GM18909 (cell line): Measurements from ENCODE around the gene IBTK.
"Not testable (repeated sequence)": the region's sequence is repeated elsewhere in the genome, so short reads cannot be mapped to it uniquely, and the experiment has no call there.

Source experiments
- ATAC-seq: cut with Tn5 transposase; IDR thresholded peaks from one replicate; pipeline ENCODE4 v1.9.1; 2021; ENCODE audit warnings: mild to moderate bottlenecking; ENCODE audit not compliant: unreplicated experiment, poor library complexity

Gene IBTK

DNA sequence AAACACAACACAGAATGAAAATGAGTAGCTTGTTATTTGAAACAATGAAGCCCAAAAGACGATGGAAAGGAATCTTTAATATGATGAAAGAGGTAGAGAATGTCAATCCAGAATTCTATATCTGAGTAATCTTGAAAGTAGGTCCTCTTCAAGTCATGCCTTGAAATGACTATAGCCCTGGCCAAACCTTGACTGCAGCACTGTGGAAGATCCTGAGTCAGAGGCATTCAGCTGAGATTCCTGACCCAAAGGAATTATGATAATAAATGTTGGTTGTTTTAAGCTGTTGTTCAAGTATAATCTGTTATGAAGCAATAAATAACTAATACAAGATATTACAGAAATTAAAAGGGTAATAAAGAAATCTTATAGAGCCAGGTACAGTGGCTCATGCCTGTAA is 64.8 kb downstream of the IBTK start:
- no peak for ATAC-seq

DNA sequence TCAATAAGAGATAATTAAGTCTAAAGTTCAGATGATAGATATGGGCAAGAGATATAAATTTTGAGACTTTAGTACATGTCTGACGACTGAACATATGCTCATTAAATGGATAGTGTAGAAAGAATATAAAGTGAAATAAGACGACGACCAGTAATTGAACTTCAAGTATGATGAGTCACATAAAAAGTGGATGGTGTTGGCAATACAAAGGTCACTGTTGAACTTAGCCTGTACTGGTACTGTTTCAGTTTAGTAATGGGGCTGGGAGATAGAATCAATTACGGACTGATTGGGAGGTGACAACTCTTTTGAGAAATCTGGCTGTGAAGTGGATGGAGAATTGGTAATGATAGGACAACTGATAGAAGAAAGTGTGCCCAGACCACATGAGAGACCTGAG is 68.1 kb downstream of the IBTK start:
- ATAC-seq = no peak

DNA sequence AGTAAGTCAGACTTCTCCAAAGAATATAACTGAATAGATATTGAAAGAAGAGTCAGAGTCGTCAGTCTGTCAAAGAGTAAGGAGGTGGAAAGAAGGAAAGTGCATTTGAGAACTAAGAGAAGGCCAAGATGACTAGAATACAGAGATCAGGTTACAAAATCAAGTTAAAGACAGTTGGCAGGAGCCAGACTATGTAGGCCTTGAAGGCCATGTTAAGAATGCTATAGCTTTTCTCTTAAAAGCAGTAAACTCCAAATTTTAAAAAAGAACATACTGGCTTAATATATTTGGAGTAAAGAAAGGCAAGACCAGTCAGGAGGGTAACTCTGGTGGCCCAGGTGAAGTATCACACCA is 68.8 kb downstream of the IBTK start:
- no peak for ATAC-seq

DNA sequence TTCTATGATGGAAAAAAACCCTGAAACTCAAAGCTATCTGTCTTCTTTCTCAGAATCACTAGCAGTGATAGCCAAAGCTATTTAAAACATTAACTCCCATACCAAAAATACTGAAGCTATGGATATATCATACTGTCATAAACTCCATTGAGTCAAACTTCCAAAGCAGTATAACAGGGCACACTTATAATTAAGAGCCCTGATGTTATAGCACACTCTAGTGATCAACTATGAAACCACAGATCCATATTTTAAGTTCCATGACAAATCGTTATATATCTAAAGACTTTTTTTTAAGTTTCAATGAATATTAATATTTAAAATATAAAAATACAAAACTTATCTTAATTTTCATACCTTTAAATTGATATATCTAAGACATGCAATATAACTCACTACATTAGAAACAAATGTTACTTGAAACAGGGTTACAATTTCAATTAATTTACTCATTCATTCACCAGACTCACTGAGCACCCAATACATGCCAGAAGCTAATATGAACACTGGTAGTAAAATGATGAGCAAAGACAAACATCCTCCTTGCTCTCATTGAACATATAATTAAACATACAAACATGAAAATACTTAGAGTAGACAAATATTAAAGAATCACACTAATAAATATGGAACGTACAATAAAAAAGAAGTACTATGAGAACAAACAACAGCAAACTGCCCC is 69.3 kb downstream of the IBTK start:
- ATAC-seq = no peak

DNA sequence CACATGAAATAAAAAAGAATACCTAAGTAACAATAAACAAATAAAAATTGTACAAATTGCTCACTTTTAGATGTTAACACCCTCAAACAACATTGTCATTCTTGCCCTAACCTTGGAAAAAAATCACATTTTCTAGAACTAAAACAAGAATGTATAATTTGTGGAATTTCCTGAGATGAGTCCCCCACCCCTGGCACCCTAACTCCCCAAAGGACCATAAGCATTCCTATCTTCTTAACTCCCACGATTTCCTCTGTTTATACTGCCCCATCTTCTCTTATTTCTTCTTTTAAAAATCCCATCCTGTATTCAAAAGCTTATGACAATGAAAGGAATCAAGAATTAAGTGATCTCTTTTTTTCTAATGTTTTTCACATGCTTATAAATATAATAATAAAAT is 70.9 kb downstream of the IBTK start:
- ATAC-seq = no peak

DNA sequence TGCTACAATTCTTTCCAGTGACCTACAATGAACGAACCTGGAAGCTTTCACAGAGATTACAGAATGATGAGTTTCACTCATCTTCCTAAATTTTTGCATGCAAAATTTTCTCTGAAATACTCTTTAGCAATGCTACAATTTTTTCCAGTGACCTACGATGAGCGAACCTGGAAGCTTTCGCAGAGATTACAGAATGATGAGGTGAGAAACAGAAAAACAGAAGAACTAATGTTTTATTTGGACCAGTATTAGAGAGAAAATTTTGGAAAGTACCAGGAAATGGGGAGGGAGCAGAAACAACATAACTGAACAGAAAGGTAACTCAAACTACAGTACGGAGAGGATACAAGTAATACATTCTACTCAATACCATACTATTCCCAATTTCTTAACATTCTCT is 75.0 kb downstream of the IBTK start:
- no peak for ATAC-seq

GRCh38 chr6:82169138-82169876 is 78.2 kb downstream of the IBTK start:
- no peak for ATAC-seq

DNA sequence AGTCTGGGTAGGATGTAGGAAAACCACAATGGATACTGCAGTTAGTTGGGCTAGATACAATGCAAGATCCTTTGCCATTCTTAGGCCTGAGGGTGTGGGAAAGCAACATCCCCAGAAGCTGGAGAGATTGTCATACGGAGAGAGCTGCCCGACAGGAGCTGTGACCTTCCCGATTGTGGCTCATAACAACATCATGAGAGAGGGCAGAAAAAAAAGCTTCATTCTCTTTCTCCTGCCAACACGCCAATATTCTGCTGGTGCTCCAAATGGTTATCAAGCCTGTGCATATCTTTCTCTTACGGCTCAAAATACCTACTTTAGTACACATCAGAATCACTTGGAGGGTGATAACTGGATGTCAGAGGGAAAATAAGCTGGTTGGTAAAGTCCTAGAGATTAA is 81.1 kb downstream of the IBTK start:
- ATAC-seq = no peak

GRCh38 chr6:82160255-82160990 is 87.1 kb downstream of the IBTK start:
- ATAC-seq = no peak

DNA sequence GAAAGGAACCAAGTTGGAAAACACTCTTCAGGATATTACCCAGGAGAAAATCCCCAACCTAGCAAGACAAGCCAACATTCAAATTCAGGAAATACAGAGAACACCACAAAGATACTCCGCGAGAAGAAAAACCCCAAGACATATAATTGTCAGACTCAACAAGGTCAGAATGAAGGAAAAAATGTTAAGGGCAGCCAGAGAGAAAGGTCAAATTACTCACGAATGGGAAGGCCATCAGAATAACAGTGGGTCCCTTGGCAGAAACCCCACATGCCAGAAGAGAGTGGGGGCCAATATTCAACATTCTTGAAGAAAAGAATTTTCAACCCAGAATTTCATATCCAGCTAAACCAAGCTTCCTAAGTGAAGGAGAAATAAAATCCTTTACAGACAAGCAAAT is 94.8 kb downstream of the IBTK start:
- ATAC-seq = not testable (repeated sequence)

GRCh38 chr6:82151147-82151546 is 96.4 kb downstream of the IBTK start:
- ATAC-seq = not testable (repeated sequence)

DNA sequence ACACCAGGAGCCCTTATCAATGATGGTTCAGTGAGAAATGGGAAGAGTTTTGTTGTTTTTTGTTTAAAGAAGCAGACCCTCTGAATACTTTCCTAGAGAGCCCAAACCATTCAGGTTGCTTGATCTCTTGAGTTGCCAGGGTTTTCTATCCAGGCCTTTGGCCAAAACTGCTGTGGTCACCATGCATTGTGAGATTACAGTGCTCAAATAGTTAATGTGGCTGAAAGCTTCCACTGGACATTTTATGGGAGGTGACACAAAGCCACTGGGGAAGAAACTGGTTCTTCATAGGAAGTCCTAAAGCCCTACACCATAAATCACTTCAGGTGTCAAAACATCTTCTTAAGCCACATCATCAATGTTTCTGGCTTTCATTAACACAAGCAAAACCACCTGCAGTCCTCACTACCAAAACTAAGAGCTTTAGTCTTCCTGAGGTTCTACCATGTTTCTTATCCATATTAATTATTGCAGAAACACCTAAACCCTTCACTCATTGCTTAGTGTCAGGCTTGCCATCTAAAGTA is 101.6 kb downstream of the IBTK start:
- no peak for ATAC-seq

DNA sequence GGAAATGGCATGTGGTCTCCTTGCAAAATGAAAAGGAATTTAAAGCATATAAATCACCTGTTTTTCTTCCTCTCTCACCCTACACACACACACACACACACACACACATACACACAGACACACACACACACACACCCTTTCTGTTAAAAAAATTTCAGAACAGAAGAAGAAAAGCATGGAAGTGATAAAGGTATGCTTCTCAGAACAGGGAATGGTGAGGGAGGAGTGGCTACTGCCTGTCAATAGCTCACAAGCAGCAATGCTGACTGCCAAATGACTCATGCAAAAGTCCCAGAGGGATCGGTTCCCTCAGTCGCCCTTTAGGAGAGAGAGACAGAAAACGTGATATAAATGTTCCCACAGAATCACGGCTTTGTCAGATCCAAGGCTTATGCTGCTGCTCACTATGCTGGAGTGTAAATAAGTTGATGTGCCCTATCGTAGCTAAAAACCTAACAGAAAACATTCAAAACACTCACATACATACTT is 102.6 kb downstream of the IBTK start:
- ATAC-seq = no peak

GRCh38 chr6:82144007-82144851 is 103.3 kb downstream of the IBTK start:
- ATAC-seq = peak; percentile 95

DNA sequence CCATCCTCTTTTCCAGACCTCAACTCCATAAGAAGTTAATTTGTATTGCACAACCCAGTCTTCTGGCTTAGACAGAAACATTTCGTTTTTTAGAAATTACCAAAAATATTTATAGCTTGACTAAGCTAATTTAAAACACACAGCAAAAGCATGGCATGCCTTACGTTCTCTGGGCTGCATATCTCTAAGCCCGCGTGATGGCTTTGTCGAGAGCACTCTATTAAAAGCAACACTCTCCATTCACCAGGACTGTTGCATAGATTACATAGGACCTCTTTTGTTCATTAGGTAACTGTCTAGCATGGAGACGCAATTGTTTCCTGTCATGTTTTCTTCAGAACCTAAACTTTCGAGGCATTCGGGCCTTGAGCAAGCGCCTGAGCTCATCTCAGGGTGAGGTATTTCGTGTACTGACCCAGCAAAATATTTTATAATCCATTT is 104.5 kb downstream of the IBTK start:
- no peak for ATAC-seq

- no peak for ATAC-seq
These were observed 105.0 kb downstream of the IBTK start for GRCh38 chr6:82142524-82142923.

DNA sequence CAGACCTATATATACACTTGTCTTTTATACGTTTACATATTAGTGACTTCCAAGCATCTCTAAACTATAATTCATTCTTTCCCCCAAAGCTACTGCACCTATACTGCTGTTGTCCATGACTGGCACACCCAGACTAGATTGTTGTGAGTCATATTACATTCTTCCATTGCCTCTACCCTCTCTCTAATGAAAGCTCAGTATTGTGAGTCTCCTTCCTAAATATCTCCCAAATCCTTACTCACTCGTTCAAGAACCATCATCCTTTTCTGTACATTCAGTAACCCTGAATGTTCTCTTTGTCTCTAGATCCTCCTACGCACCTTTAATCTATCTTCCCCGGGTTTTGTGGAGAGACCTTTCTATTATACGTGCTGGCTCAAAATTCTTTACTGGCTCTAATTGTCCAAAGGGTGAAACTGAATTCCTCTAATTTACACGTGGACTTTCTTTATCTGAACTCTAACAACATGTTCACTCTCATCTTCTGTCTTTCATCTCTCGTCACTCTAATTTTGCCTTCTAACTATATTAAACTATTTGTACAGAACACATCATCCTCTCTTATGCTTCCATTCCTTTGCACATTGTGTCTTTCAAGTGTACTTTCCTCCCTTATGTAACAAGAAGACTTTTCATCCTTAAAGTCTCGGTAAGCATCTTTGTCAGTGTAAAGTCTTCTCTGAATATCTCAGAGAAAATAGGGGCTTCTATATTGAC is 109.3 kb downstream of the IBTK start:
- no peak for ATAC-seq

GRCh38 chr6:82131441-82131840 is 116.1 kb downstream of the IBTK start:
- no peak for ATAC-seq

DNA sequence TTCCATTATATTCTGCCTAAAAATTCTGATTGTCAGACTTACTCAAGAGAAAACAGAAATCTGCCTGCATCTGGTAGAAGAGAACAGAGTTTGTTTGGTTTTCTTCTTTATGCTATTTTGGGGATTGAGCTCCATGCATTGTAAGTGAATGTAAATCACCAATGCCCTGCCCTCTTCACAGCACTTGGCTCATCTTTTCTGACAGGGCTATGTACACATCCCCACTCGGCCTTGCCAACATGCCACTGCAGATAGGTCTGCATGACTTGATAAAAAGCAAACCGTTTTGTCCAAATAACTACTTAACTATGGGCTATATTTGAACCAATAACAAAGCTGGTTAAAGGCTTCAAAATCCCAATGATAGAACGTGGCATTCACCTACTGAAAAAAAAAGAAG is 117.7 kb downstream of the IBTK start:
- no peak for ATAC-seq
